HL-60 (cell line): ENCODE measurements around the gene KIAA1549.

ENCODE experiments used
- CTCF ChIP-seq: IDR thresholded peaks from one replicate; pipeline ENCODE4 v1.5.1; 2011; ENCODE audit warnings: low read length, control low read depth, inconsistent platforms; ENCODE audit not compliant: insufficient read depth
- POLR2AphosphoS5 ChIP-seq: IDR thresholded peaks from 2 replicates; pipeline ENCODE4 v1.6.1; 2012; ENCODE audit warnings: low read depth
- SPI1 ChIP-seq: IDR thresholded peaks from 2 replicates; pipeline ENCODE4 v1.6.1; 2012; ENCODE audit warnings: low read depth, mild to moderate bottlenecking, borderline replicate concordance

- no peak for TF ChIP-seq CTCF
- TF ChIP-seq POLR2AphosphoS5: no peak
- TF ChIP-seq SPI1: no peak
Observed at GRCh38 chr7:138935465-138936011, 45.7 kb downstream of the KIAA1549 start.
